ENCODE measurements around the gene TIMM10.

The TIMM10 gene

GRCh38 chr11:57502376-57502775, 28.2 kb downstream of the TIMM10 start:
- DNase-seq = no peak

GRCh38 chr11:57501953-57502352, 28.6 kb downstream of the TIMM10 start:
- no peak for DNase-seq

GRCh38 chr11:57500926-57501325, 29.6 kb downstream of the TIMM10 start:
- no peak for DNase-seq

- DNase-seq = no peak
Measured at GRCh38 chr11:57500515-57500914, 30.0 kb downstream of the TIMM10 start.

GRCh38 chr11:57499983-57500461, 30.5 kb downstream of the TIMM10 start:
- DNase-seq = no peak

GRCh38 chr11:57499413-57499982, 31.1 kb downstream of the TIMM10 start:
- peak; percentile 70 to 77 for DNase-seq

- DNase-seq = no peak
Measured at GRCh38 chr11:57498540-57498939, 32.0 kb downstream of the TIMM10 start.

- DNase-seq = no peak
Measured at GRCh38 chr11:57497303-57498247, 33.0 kb downstream of the TIMM10 start.

- no peak for DNase-seq
Measured at GRCh38 chr11:57496109-57496820, 34.3 kb downstream of the TIMM10 start.

GRCh38 chr11:57493507-57494503, 36.7 kb downstream of the TIMM10 start:
- peak; percentile 80 to 84 for DNase-seq

- DNase-seq = peak; percentile 68 to 78
Measured at GRCh38 chr11:57491371-57492061, 39.0 kb downstream of the TIMM10 start.

- DNase-seq = no peak
Measured at GRCh38 chr11:57490456-57491248, 39.9 kb downstream of the TIMM10 start.

- DNase-seq = no peak
Measured at GRCh38 chr11:57487920-57488659, 42.5 kb downstream of the TIMM10 start.

- DNase-seq = no peak
Measured at GRCh38 chr11:57487021-57487778, 43.4 kb downstream of the TIMM10 start.

- no peak for DNase-seq
Measured at GRCh38 chr11:57485217-57485990, 45.1 kb downstream of the TIMM10 start.

- no peak for DNase-seq
Measured at GRCh38 chr11:57484141-57484710, 46.3 kb downstream of the TIMM10 start.

- no peak for DNase-seq
Measured at GRCh38 chr11:57483562-57483918, 47.0 kb downstream of the TIMM10 start.

Data from activated T-cell treated with anti-CD3 and anti-CD28 coated beads, Interleukin-2, amount 50 U/mL, for 48 hours (primary cell).